Trophoblast cell (in vitro differentiated cells and primary cell): ENCODE data around the gene ODF4.
A peak's percentile ranks its signal among the peaks of the same experiment; 100 is the strongest.

Experiments
- DNase-seq, 2 donors: peaks; one replicate each; pipeline ENCODE4 v3.0.0-alpha.2; 2016
- H2AFZ ChIP-seq: 2 replicates; pipeline ENCODE4 v1.6.1; 2013; ENCODE audit warnings: low read length, moderate library complexity, mild to moderate bottlenecking; ENCODE audit not compliant: insufficient read depth, poor library complexity
- H2AK5ac ChIP-seq: 2 replicates; pipeline ENCODE4 v1.6.1; 2013; ENCODE audit warnings: mild to moderate bottlenecking, low read length
- H2BK120ac ChIP-seq: 2 replicates; pipeline ENCODE4 v1.6.1; 2013; ENCODE audit warnings: low read length, mild to moderate bottlenecking, moderate library complexity; ENCODE audit not compliant: insufficient read depth, poor library complexity
- H2BK12ac ChIP-seq: 2 replicates; pipeline ENCODE4 v1.6.1; 2013; ENCODE audit warnings: mild to moderate bottlenecking, low read length, moderate library complexity
- H2BK5ac ChIP-seq: 2 replicates; pipeline ENCODE4 v1.6.1; 2013; ENCODE audit warnings: low read length, low read depth, moderate library complexity, mild to moderate bottlenecking; ENCODE audit not compliant: poor library complexity
- H3K14ac ChIP-seq: 2 replicates; pipeline ENCODE4 v1.6.1; 2013; ENCODE audit warnings: mild to moderate bottlenecking, low read length
- H3K18ac ChIP-seq: 2 replicates; pipeline ENCODE4 v1.6.1; 2013; ENCODE audit warnings: mild to moderate bottlenecking, low read length
- H3K23ac ChIP-seq: 2 replicates; pipeline ENCODE4 v1.6.1; 2013; ENCODE audit warnings: low read length
- H3K27ac ChIP-seq: 2 replicates; pipeline ENCODE4 v1.5.1; 2013; ENCODE audit warnings: low read depth, mild to moderate bottlenecking, inconsistent platforms, low read length, moderate library complexity
- H3K27me3 ChIP-seq: 2 replicates; pipeline ENCODE4 v1.6.1; 2013; ENCODE audit warnings: inconsistent platforms, mild to moderate bottlenecking, low read length, moderate library complexity; ENCODE audit not compliant: insufficient read depth
- H3K36me3 ChIP-seq, 2 experiments: 1 replicate in 1 of 2; 2 replicates in 1 of 2; pipeline ENCODE4 v1.6.1; 2013; ENCODE audit warnings: low read length in 2 of 2, mild to moderate bottlenecking in 2 of 2, moderate library complexity in 1 of 2; ENCODE audit not compliant: insufficient read depth in 2 of 2, control insufficient read depth in 1 of 2
- H3K4ac ChIP-seq: 2 replicates; pipeline ENCODE4 v1.6.1; 2013; ENCODE audit warnings: low read depth, mild to moderate bottlenecking, low read length, moderate library complexity
- H3K4me1 ChIP-seq, 2 experiments: 1 replicate in 1 of 2; 2 replicates in 1 of 2; pipeline ENCODE4 v1.6.1; 2013; ENCODE audit warnings: low read length in 2 of 2, mild to moderate bottlenecking in 2 of 2, moderate library complexity in 1 of 2; ENCODE audit not compliant: insufficient read depth in 2 of 2, control insufficient read depth in 1 of 2
- H3K4me2 ChIP-seq: 2 replicates; pipeline ENCODE4 v1.6.1; 2013; ENCODE audit warnings: inconsistent platforms, mild to moderate bottlenecking, low read length, moderate library complexity
- H3K4me3 ChIP-seq: 2 replicates; pipeline ENCODE4 v1.5.1; 2013; ENCODE audit warnings: mild to moderate bottlenecking, low read depth, low read length, inconsistent platforms
- H3K79me1 ChIP-seq: one replicate; pipeline ENCODE4 v1.6.1; 2013; ENCODE audit warnings: low read length
- H3K79me2 ChIP-seq: 2 replicates; pipeline ENCODE4 v1.6.1; 2013; ENCODE audit warnings: low read length, mild to moderate bottlenecking; ENCODE audit not compliant: control insufficient read depth, insufficient read depth, poor library complexity
- H3K9ac ChIP-seq: 2 replicates; pipeline ENCODE4 v1.6.1; 2013; ENCODE audit warnings: mild to moderate bottlenecking, low read length
- H3K9me3 ChIP-seq: 2 replicates; pipeline ENCODE4 v1.6.1; 2013; ENCODE audit warnings: low read depth, mild to moderate bottlenecking, control low read depth, inconsistent platforms, low read length; ENCODE audit not compliant: insufficient read depth
- H4K12ac ChIP-seq: 2 replicates; pipeline ENCODE4 v1.6.1; 2013; ENCODE audit warnings: low read depth, mild to moderate bottlenecking, low read length, moderate library complexity
- H4K8ac ChIP-seq: 2 replicates; pipeline ENCODE4 v1.6.1; 2013; ENCODE audit warnings: low read depth, mild to moderate bottlenecking, low read length, moderate library complexity
- H4K91ac ChIP-seq: one replicate; pipeline ENCODE4 v1.6.1; 2013; ENCODE audit warnings: low read depth, mild to moderate bottlenecking, low read length, moderate library complexity
- WGBS: extraction: QIAGEN DNeasy Blood & Tissue Kit; methylation state at CpG from one replicate; pipeline ENCODE4 v1.1.7; 2013; ENCODE audit warnings: missing lambda C conversion rate; ENCODE audit not compliant: insufficient read length, insufficient coverage; ENCODE audit errors: extremely low coverage; 5-methylcytosine and 5-hydroxymethylcytosine counted together

Gene ODF4

DNA sequence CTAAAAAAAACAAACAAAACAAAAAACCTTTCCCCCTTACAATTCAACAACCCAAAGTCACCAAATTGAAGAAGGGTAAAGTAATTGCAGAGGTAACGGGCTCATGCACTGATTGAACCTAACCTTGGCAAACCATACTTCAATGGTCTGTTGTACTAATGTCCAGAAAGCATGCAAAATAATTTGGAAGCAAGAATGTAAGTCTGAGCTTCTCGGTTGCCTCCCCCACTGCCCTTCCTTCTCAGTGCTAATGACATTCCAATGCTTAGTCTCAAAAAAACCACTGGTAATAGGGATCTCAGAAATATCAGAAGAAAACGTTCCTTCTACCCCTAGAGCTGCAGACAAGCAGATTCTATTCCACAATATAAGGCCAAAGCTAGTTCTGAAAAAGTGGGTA is 21.1 kb downstream of the ODF4 start:
- Histone ChIP-seq H2BK5ac (no peak overlapping the region), H3K79me2 (no peaks in the 10 kb centered on the region), H2BK12ac (no peak overlapping the region), H3K36me3 (peaks cover 0 to 3% of the 10 kb centered on the region in 2 experiments), H3K27ac (no peak overlapping the region), H3K9ac (no peak overlapping the region), H3K27me3 (no peaks in the 10 kb centered on the region), H3K23ac (no peak overlapping the region), H4K91ac (no peak overlapping the region), H3K18ac (no peak overlapping the region), H3K4me1 (peaks cover 11 to 16% of the 10 kb centered on the region in 2 experiments), H3K79me1 (no peaks in the 10 kb centered on the region), H2AK5ac (no peak overlapping the region), H3K4me2 (no peak overlapping the region), H3K9me3 (no peaks in the 10 kb centered on the region), H4K8ac (no peak overlapping the region), H2AFZ (no peak overlapping the region), H4K12ac (no peak overlapping the region), H2BK120ac (no peak overlapping the region), H3K14ac (no peak overlapping the region), H3K4ac (no peak overlapping the region), H3K4me3 (no peak overlapping the region)
- WGBS, result no CpG with 5 or more reads among the region's 3 CpGs
- no peak for DNase-seq

DNA sequence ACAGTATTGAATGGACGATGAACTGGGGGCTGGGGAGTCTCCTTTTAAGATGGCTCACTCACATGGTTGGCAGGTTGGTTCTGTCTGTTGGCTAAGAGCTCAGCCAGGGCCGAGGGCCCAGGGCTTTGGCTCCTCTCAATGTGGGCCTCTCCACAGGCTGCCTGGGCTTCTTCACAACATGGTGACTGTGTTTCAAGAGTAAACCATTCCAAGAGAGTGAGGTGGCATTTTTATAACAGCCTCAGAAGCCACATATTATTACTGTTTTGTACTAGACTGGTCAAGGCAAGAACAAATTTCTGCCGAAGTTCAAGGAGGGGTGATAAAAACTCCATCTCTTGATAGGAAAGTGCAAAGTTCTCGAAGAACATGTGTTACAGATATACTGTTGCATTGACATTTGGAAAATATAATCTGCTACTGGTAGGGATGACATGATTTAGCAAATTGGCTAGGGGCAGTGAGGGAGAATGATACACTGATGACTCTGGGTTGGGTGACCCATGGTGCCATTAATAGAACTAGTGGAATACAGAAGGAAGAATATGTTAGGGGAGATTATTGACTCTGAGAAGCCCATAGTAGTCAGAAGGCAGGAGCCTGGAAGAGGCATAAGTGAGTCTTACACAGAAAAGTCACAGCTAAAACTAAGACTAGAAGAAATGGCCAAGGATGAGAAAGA is 23.2 kb downstream of the ODF4 start:
- H3K4me2 ChIP-seq, result no peak overlapping the region
- no peak overlapping the region for H3K18ac ChIP-seq
- no peak for DNase-seq
- peaks cover 0 to 3% of the 10 kb centered on the region in 2 experiments for H3K36me3 ChIP-seq
- H3K4ac ChIP-seq, result no peak overlapping the region
- H3K4me1 ChIP-seq, result peaks cover 11 to 21% of the 10 kb centered on the region in 2 experiments
- H3K79me2 ChIP-seq, result no peaks in the 10 kb centered on the region
- H2BK5ac ChIP-seq, result no peak overlapping the region
- no peaks in the 10 kb centered on the region for H3K79me1 ChIP-seq
- H3K23ac ChIP-seq, result no peak overlapping the region
- no peak overlapping the region for H4K12ac ChIP-seq
- no peak overlapping the region for H2BK120ac ChIP-seq
- no peaks in the 10 kb centered on the region for H3K9me3 ChIP-seq
- no peak overlapping the region for H3K14ac ChIP-seq
- no peak overlapping the region for H3K27ac ChIP-seq
- WGBS, result no CpG with 5 or more reads among the region's 4 CpGs
- no peak overlapping the region for H2AFZ ChIP-seq
- H4K8ac ChIP-seq, result no peak overlapping the region
- H3K9ac ChIP-seq, result no peak overlapping the region
- H2BK12ac ChIP-seq, result no peak overlapping the region
- no peak overlapping the region for H2AK5ac ChIP-seq
- no peaks in the 10 kb centered on the region for H3K27me3 ChIP-seq
- H3K4me3 ChIP-seq, result no peak overlapping the region
- H4K91ac ChIP-seq, result no peak overlapping the region

DNA sequence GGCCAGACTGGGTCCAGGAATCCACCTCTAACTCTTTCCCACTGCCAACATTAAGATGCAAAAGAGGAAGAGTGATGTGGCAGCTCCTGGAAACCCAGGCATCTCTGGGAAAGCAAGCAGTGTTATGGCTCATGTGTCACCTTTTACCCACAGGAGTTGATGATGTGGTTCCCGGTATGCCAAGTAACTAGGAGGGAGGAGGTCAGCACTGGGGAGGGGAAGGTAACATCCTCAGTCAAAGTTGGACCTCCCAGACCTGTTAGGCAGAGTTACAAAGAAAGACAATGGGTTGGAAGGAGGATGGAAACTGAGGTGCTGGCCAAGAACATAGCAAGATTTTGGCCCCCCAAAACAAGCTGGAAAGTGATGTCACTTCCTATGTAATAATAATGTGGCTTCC is 25.5 kb downstream of the ODF4 start:
- DNase-seq, result peak; percentile 27 to 38
- no peak overlapping the region for H4K91ac ChIP-seq
- no peak overlapping the region for H3K27ac ChIP-seq
- H3K79me1 ChIP-seq, result no peaks in the 10 kb centered on the region
- H3K23ac ChIP-seq, result no peak overlapping the region
- no CpG with 5 or more reads among the region's 1 CpG for WGBS
- peaks cover 5 to 16% of the 10 kb centered on the region in 2 experiments for H3K36me3 ChIP-seq
- H2BK5ac ChIP-seq, result no peak overlapping the region
- H3K18ac ChIP-seq, result no peak overlapping the region
- H3K9me3 ChIP-seq, result no peaks in the 10 kb centered on the region
- H2BK120ac ChIP-seq, result no peak overlapping the region
- no peak overlapping the region for H4K12ac ChIP-seq
- no peak overlapping the region for H3K4me2 ChIP-seq
- H2BK12ac ChIP-seq, result no peak overlapping the region
- no peak overlapping the region for H2AFZ ChIP-seq
- H3K4me1 ChIP-seq, result peaks cover 11 to 16% of the 10 kb centered on the region in 2 experiments
- H3K9ac ChIP-seq, result no peak overlapping the region
- no peak overlapping the region for H2AK5ac ChIP-seq
- H3K4me3 ChIP-seq, result no peak overlapping the region
- no peak overlapping the region for H3K4ac ChIP-seq
- no peak overlapping the region for H3K14ac ChIP-seq
- H4K8ac ChIP-seq, result no peak overlapping the region
- no peaks in the 10 kb centered on the region for H3K27me3 ChIP-seq
- H3K79me2 ChIP-seq, result no peaks in the 10 kb centered on the region

DNA sequence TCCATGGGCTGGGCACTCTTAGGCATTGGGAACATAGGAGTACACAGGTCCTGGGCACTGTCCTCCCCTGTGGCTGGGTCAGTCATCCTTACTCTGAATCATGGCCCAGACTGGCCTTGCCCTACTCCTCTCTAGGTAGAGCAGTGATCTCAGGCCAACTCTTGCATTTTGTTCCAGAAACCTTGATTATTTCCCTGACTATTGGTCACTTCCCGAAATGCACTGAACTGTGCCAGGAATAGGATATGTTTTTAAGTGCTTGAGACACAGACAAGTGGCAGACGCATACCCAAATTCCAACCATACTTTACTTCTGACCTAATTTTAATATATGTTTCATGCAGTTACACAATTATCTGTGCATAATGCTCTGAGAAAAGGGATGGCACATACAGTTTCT is 26.6 kb downstream of the ODF4 start:
- no peak overlapping the region for H3K14ac ChIP-seq
- H2AK5ac ChIP-seq, result no peak overlapping the region
- no peaks in the 10 kb centered on the region for H3K79me1 ChIP-seq
- H3K27ac ChIP-seq, result no peak overlapping the region
- no peak overlapping the region for H4K12ac ChIP-seq
- no CpG with 5 or more reads among the region's 2 CpGs for WGBS
- no peak overlapping the region for H4K91ac ChIP-seq
- H3K79me2 ChIP-seq, result no peaks in the 10 kb centered on the region
- no peaks in the 10 kb centered on the region for H3K9me3 ChIP-seq
- H2AFZ ChIP-seq, result no peak overlapping the region
- H4K8ac ChIP-seq, result no peak overlapping the region
- no peak overlapping the region for H3K18ac ChIP-seq
- no peak overlapping the region for H3K4ac ChIP-seq
- H3K4me2 ChIP-seq, result no peak overlapping the region
- no peak overlapping the region for H2BK12ac ChIP-seq
- H3K4me3 ChIP-seq, result no peak overlapping the region
- no peak overlapping the region for H3K9ac ChIP-seq
- peaks cover 5 to 19% of the 10 kb centered on the region in 2 experiments for H3K36me3 ChIP-seq
- H3K27me3 ChIP-seq, result no peaks in the 10 kb centered on the region
- peaks cover 7 to 14% of the 10 kb centered on the region in 2 experiments for H3K4me1 ChIP-seq
- no peak overlapping the region for H2BK120ac ChIP-seq
- no peak overlapping the region for H3K23ac ChIP-seq
- no peak overlapping the region for H2BK5ac ChIP-seq
- DNase-seq, result peak in 1 of 2 donors; percentile 53
